Osteoblast (primary cell): ENCODE data around the gene CLINT1. TPM values are rescaled to one million over a fixed set of nuclear protein-coding genes. Genes with fewer than 3 reads are reported as not detected.

ENCODE experiments used
- DNase-seq: peaks from one replicate; pipeline ENCODE4 v3.0.0; 2011; ENCODE audit warnings: low spot score, mixed read lengths; ENCODE audit not compliant: insufficient read length; ENCODE audit errors: missing footprints
- H2AFZ ChIP-seq: 2 replicates; pipeline ENCODE4 v1.6.0; 2011; ENCODE audit warnings: mild to moderate bottlenecking, low read length
- H3K27ac ChIP-seq: 2 replicates; pipeline ENCODE4 v1.5.1; 2011; ENCODE audit warnings: mild to moderate bottlenecking, low read depth, low read length, moderate library complexity
- H3K27me3 ChIP-seq: 2 replicates; pipeline ENCODE4 v1.6.0; 2012; ENCODE audit warnings: mild to moderate bottlenecking, control low read depth, inconsistent platforms, low read length, moderate library complexity; ENCODE audit not compliant: insufficient read depth
- H3K36me3 ChIP-seq: 2 replicates; pipeline ENCODE4 v1.5.1; 2011; ENCODE audit warnings: mild to moderate bottlenecking, low read length, control low read depth, moderate library complexity; ENCODE audit not compliant: insufficient read depth
- H3K4me1 ChIP-seq: 2 replicates; pipeline ENCODE4 v1.5.1; 2011; ENCODE audit warnings: mild to moderate bottlenecking, low read length, control low read depth, moderate library complexity; ENCODE audit not compliant: insufficient read depth
- H3K4me2 ChIP-seq: 2 replicates; pipeline ENCODE4 v1.6.0; 2011; ENCODE audit warnings: mild to moderate bottlenecking, low read length; ENCODE audit not compliant: insufficient read depth
- H3K4me3 ChIP-seq: fragments of 200-600 bp; sonication (generic); 3 replicates; pipeline ENCODE4 v1.5.1; 2012; ENCODE audit warnings: mild to moderate bottlenecking, low read length, inconsistent platforms; ENCODE audit not compliant: insufficient read depth
- H3K79me2 ChIP-seq: 2 replicates; pipeline ENCODE4 v1.6.0; 2012; ENCODE audit warnings: mild to moderate bottlenecking, low read length, control low read depth, inconsistent platforms; ENCODE audit not compliant: insufficient read depth
- H3K9me3 ChIP-seq: 2 replicates; pipeline ENCODE4 v1.5.1; 2011; ENCODE audit warnings: low read depth, low read length, control low read depth
- H4K20me1 ChIP-seq: 2 replicates; pipeline ENCODE4 v1.6.0; 2012; ENCODE audit warnings: mild to moderate bottlenecking, low read length, control low read depth; ENCODE audit not compliant: insufficient read depth
- total RNA-seq: library from RNA; depleted of rRNA; stranded (reverse); fragments of >200 nt; gene quantifications from 2 replicates; pipeline ENCODE4 v1.2.3, GENCODE V29; 2012
- TF ChIP-seq, protein P1 (sequence below): IDR thresholded peaks from 2 replicates; pipeline ENCODE4 v1.5.1; 2011; ENCODE audit warnings: mild to moderate bottlenecking, low read depth, low read length, moderate library complexity; ENCODE audit errors: extremely low read depth

CLINT1 gene
- total RNA-seq, 1 donor = 85.4 TPM

DNA sequence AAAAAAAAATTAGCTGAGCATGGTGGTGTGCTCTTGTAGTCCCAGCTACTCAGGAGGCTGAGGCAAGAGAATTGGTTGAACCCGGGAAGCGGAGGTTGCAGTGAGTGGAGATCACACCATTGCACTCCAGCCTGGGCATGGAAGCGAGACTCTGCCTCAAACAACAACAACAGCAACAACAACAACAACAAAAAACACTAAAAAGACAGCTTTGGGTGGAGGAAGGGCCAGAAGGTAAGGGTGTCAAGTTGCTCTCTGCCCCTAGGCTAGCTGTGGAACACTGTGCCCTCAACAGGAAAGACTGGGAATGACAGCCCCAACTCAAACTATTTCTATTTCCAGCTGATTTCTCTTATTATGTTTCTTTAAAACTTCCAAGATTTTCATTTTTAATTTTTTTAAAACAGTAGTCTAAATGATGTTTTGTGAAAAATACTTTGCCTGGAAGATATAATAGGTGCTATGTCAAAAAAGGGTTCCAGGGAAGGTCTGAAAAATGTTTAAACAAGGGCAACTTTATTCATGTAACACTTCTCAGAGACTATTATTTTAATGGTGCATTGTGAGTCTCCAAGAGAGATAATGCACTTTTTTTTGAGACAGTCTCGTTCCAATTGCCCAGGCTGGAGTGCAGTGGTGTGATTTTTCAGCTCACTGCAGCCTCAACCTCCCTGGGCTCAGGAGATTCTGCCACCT is 29.9 kb downstream of the CLINT1 start:
- no peaks in the 10 kb centered on the region for H3K27me3 ChIP-seq
- H3K9me3 ChIP-seq = no peaks in the 10 kb centered on the region
- H3K36me3 ChIP-seq = no peaks in the 10 kb centered on the region
- peaks cover 84% of the 10 kb centered on the region for H4K20me1 ChIP-seq
- H3K79me2 ChIP-seq = peaks cover 87% of the 10 kb centered on the region
- no peak overlapping the region for H3K4me2 ChIP-seq
- no peak overlapping the region for H3K27ac ChIP-seq
- TF ChIP-seq, protein P1, sequence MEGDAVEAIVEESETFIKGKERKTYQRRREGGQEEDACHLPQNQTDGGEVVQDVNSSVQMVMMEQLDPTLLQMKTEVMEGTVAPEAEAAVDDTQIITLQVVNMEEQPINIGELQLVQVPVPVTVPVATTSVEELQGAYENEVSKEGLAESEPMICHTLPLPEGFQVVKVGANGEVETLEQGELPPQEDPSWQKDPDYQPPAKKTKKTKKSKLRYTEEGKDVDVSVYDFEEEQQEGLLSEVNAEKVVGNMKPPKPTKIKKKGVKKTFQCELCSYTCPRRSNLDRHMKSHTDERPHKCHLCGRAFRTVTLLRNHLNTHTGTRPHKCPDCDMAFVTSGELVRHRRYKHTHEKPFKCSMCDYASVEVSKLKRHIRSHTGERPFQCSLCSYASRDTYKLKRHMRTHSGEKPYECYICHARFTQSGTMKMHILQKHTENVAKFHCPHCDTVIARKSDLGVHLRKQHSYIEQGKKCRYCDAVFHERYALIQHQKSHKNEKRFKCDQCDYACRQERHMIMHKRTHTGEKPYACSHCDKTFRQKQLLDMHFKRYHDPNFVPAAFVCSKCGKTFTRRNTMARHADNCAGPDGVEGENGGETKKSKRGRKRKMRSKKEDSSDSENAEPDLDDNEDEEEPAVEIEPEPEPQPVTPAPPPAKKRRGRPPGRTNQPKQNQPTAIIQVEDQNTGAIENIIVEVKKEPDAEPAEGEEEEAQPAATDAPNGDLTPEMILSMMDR = peak; percentile 33
- no peak for DNase-seq
- H2AFZ ChIP-seq = no peak overlapping the region
- no peak overlapping the region for H3K4me3 ChIP-seq
- peaks cover 14% of the 10 kb centered on the region for H3K4me1 ChIP-seq

DNA sequence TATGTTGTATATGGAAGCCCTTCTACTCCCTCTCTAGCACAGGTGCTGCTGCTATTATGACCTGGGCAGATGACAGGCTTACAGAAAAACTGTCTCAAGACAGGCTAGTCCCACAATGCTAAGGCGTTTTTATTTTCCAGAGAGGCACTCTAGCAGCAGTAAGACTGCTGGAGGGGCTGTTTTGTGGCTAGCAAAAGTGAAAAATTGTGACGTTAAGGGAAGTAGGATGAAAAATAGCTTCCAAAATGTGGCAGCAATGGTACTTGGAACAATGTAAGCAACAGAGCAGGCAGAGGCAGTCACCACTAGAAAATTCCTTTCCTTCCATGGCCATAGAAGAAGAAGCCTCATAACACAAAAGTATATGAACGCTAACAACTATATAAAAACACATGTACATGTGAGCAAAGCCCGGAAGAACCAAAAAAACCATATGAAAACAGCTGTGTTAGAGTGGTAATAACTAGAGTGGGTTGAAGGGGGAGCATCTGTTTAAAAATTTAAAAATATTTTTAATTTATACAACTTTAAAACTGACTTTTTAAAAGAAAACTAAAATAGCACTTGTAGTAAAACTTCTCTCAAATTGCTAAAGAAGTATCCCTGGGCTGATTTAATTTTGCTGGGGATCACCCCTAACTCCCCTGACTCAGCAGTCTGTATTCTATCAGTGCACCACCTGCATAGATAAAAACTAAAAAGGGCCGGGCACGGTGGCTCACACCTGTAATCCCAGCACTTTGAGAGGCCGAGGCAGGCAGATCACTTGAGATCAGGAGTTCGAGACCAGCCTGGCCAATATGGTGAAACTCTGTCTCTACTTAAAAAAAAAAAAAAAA is 30.6 kb downstream of the CLINT1 start:
- Histone ChIP-seq H3K9me3 (no peaks in the 10 kb centered on the region), H3K4me2 (no peak overlapping the region), H4K20me1 (peaks cover 83% of the 10 kb centered on the region), H3K27ac (no peak overlapping the region), H3K4me1 (peaks cover 14% of the 10 kb centered on the region), H3K4me3 (no peak overlapping the region), H3K27me3 (no peaks in the 10 kb centered on the region), H3K36me3 (no peaks in the 10 kb centered on the region), H3K79me2 (peaks cover 86% of the 10 kb centered on the region), H2AFZ (no peak overlapping the region)
- DNase-seq = no peak
- TF ChIP-seq, protein P1 = no peak

DNA sequence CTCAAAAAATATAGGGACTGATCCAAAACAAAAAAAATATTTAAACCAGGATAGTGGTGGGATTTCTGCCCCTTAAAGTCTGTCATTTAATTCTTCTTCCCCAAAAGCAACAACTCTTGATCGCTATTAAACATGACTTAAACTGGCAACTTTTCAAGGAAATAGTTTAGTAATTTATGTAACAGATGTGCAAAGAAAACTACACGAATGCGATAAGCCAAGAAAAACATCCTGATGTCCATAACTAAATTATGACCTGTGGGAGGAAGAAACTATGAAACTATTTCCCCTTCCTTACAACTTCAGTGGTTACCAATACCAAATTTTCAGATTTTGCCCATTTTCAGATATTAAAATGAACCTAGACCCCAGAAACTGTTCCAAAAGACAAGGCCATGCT is 31.5 kb downstream of the CLINT1 start:
- H3K79me2 ChIP-seq = peaks cover 86% of the 10 kb centered on the region
- no peak overlapping the region for H3K4me2 ChIP-seq
- H4K20me1 ChIP-seq = peaks cover 83% of the 10 kb centered on the region
- no peaks in the 10 kb centered on the region for H3K27me3 ChIP-seq
- H3K9me3 ChIP-seq = no peaks in the 10 kb centered on the region
- H3K27ac ChIP-seq = no peak overlapping the region
- peaks cover 14% of the 10 kb centered on the region for H3K4me1 ChIP-seq
- H3K4me3 ChIP-seq = no peak overlapping the region
- TF ChIP-seq, protein P1 = no peak
- DNase-seq = no peak
- no peak overlapping the region for H2AFZ ChIP-seq
- H3K36me3 ChIP-seq = no peaks in the 10 kb centered on the region

DNA sequence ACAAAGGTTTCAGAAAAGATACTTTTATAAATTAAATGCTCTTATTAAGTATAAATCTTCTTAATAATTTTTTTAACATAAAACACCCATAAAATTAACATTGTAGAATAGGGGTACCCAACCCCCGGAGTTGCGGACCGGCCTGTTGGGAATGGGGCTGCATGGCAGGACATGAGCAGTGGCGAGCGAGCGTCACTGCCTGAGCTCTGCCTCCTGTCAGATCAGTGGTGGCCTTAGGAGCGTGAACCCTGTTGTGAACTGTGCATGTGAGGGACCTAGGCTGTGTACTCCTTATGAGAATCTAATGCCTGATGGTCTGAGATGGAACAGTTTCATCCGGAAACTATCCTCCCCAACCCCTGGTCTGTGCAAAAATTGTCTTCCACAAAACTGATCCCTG is 35.3 kb downstream of the CLINT1 start:
- DNase-seq = no peak
- H3K79me2 ChIP-seq = peaks cover 91% of the 10 kb centered on the region
- H4K20me1 ChIP-seq = peaks cover 93% of the 10 kb centered on the region
- peaks cover 10% of the 10 kb centered on the region for H3K4me1 ChIP-seq
- no peak overlapping the region for H2AFZ ChIP-seq
- no peak overlapping the region for H3K4me3 ChIP-seq
- H3K27ac ChIP-seq = no peak overlapping the region
- no peaks in the 10 kb centered on the region for H3K36me3 ChIP-seq
- no peaks in the 10 kb centered on the region for H3K27me3 ChIP-seq
- TF ChIP-seq, protein P1 = no peak
- no peak overlapping the region for H3K4me2 ChIP-seq
- no peaks in the 10 kb centered on the region for H3K9me3 ChIP-seq
